ENCODE data around the gene ACOT11.

ACOT11 gene

GRCh38 chr1:54645806-54646676 lies 98.0 kb downstream of the ACOT11 start:
- DNase-seq (ENCODE audit: low spot score) = no peak

- no peak for DNase-seq (ENCODE audit: low spot score)
Measured at GRCh38 chr1:54649130-54649898, 101.3 kb downstream of the ACOT11 start.

- no peak for DNase-seq (ENCODE audit: low spot score)
Measured at GRCh38 chr1:54649921-54650320, 101.9 kb downstream of the ACOT11 start.

- DNase-seq (ENCODE audit: low spot score) = no peak
Measured at GRCh38 chr1:54650417-54650816, 102.4 kb downstream of the ACOT11 start.

- DNase-seq (ENCODE audit: low spot score) = no peak
Measured at GRCh38 chr1:54651608-54652007, 103.6 kb downstream of the ACOT11 start.

GRCh38 chr1:54652168-54652567 lies 104.1 kb downstream of the ACOT11 start:
- DNase-seq (ENCODE audit: low spot score) = no peak

- no peak for DNase-seq (ENCODE audit: low spot score)
Measured at GRCh38 chr1:54653036-54653435, 105.0 kb downstream of the ACOT11 start.

- no peak for DNase-seq (ENCODE audit: low spot score)
Measured at GRCh38 chr1:54658164-54658913, 110.3 kb downstream of the ACOT11 start.

All from CD4-positive, alpha-beta T cell treated with Interleukin-15 for 4 hours (primary cell).